SK-N-MC (cell line): Measurements from ENCODE around the gene FBXO31.

ENCODE experiments used
- EZH2 ChIP-seq: fragments of 200-600 bp; sonication (generic); IDR thresholded peaks from one replicate; pipeline ENCODE4 v1.6.1; 2017; ENCODE audit warnings: antibody characterized with exemption
- POLR2AphosphoS5 ChIP-seq: IDR thresholded peaks from 2 replicates; pipeline ENCODE4 v1.6.1; 2012; ENCODE audit warnings: mild to moderate bottlenecking, low read depth, low read length, borderline replicate concordance

DNA sequence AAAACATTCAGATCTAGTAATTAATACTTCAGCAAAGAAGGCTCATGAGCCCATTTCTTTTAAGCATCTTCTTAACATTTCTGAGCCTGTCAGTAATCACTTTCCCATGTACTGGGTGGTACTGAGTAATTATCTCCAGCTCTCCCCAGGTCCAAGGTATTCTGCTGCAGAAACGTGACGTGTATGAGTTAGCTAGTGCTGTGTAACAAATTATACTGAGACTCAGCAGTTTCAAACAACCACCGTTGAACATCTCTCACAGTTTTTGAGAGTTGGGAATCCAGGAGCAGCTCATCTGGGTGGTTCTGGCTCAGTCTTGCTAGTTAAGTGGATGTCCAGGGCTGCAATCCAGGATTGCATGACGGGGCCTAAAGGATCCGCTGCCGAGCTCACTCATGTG is 91.6 kb downstream of the FBXO31 start:
- TF ChIP-seq EZH2 (no peak), POLR2AphosphoS5 (no peak)
